H9 (cell line): ENCODE measurements around the gene TRAF7. TPM values are rescaled to one million over a fixed set of nuclear protein-coding genes. Genes with fewer than 3 reads are reported as not detected.

ENCODE experiments used
- DNase-seq: peaks from one replicate; pipeline ENCODE4 v3.0.0-alpha.2; 2017
- H2AFZ ChIP-seq: one replicate; pipeline ENCODE4 v1.6.1; 2013; ENCODE audit warnings: mild to moderate bottlenecking, low read length, control low read depth, moderate library complexity
- H2AK5ac ChIP-seq: 2 replicates; pipeline ENCODE4 v1.6.1; 2013; ENCODE audit warnings: low read length, control low read depth, mixed read lengths; ENCODE audit not compliant: insufficient read length
- H2BK120ac ChIP-seq: one replicate; pipeline ENCODE4 v1.6.1; 2013; ENCODE audit warnings: low read depth, mild to moderate bottlenecking, low read length, control low read depth, inconsistent platforms; ENCODE audit not compliant: poor library complexity, severe bottlenecking
- H2BK12ac ChIP-seq: 2 replicates; pipeline ENCODE4 v1.6.1; 2013; ENCODE audit warnings: low read length, control low read depth, mixed read lengths, low read depth; ENCODE audit not compliant: insufficient read length
- H2BK15ac ChIP-seq: 2 replicates; pipeline ENCODE4 v1.6.1; 2013; ENCODE audit warnings: low read depth, low read length, control low read depth
- H2BK20ac ChIP-seq: one replicate; pipeline ENCODE4 v1.6.1; 2013; ENCODE audit warnings: low read depth, mild to moderate bottlenecking, low read length, control low read depth, inconsistent platforms; ENCODE audit not compliant: poor library complexity, severe bottlenecking
- H2BK5ac ChIP-seq: 2 replicates; pipeline ENCODE4 v1.6.1; 2013; ENCODE audit warnings: low read length, control low read depth, mixed read lengths; ENCODE audit not compliant: insufficient read length
- H3K14ac ChIP-seq: 2 replicates; pipeline ENCODE4 v1.6.1; 2013; ENCODE audit warnings: low read length, control low read depth; ENCODE audit not compliant: insufficient read depth
- H3K18ac ChIP-seq: 2 replicates; pipeline ENCODE4 v1.6.1; 2013; ENCODE audit warnings: low read depth, mild to moderate bottlenecking, mixed read lengths, low read length, control low read depth; ENCODE audit not compliant: insufficient read length
- H3K23ac ChIP-seq: 2 replicates; pipeline ENCODE4 v1.6.1; 2013; ENCODE audit warnings: low read length, control low read depth, mixed read lengths, low read depth; ENCODE audit not compliant: insufficient read length
- H3K23me2 ChIP-seq: 2 replicates; pipeline ENCODE4 v1.6.1; 2013; ENCODE audit warnings: low read depth, mild to moderate bottlenecking, mixed read lengths, low read length, control low read depth; ENCODE audit not compliant: insufficient read length, poor library complexity, severe bottlenecking
- H3K27ac ChIP-seq: 2 replicates; pipeline ENCODE4 v1.5.1; 2013; ENCODE audit warnings: low read length, control low read depth, mixed read lengths, low read depth; ENCODE audit not compliant: insufficient read length
- H3K27me3 ChIP-seq: 2 replicates; pipeline ENCODE4 v1.6.1; 2013; ENCODE audit warnings: low read length, control low read depth, inconsistent platforms; ENCODE audit not compliant: insufficient read depth
- H3K4ac ChIP-seq: 2 replicates; pipeline ENCODE4 v1.6.1; 2013; ENCODE audit warnings: low read depth, mild to moderate bottlenecking, control low read depth, inconsistent platforms, low read length, moderate library complexity
- H3K4me1 ChIP-seq: 2 replicates; pipeline ENCODE4 v1.6.1; 2013; ENCODE audit warnings: low read length, control low read depth, inconsistent platforms; ENCODE audit not compliant: insufficient read depth
- H3K4me2 ChIP-seq: 2 replicates; pipeline ENCODE4 v1.6.1; 2013; ENCODE audit warnings: low read length, control low read depth, mixed read lengths; ENCODE audit not compliant: insufficient read length, insufficient read depth
- H3K56ac ChIP-seq: 2 replicates; pipeline ENCODE4 v1.6.1; 2013; ENCODE audit warnings: low read depth, mild to moderate bottlenecking, mixed read lengths, low read length, control low read depth; ENCODE audit not compliant: insufficient read length
- H3K79me1 ChIP-seq: 2 replicates; pipeline ENCODE4 v1.6.1; 2013; ENCODE audit warnings: low read depth, mild to moderate bottlenecking, moderate library complexity, low read length, control low read depth, inconsistent platforms; ENCODE audit not compliant: insufficient read depth, poor library complexity, severe bottlenecking
- H3K79me2 ChIP-seq: 2 replicates; pipeline ENCODE4 v1.6.1; 2013; ENCODE audit warnings: low read length, control low read depth, inconsistent platforms; ENCODE audit not compliant: insufficient read depth
- H3K9ac ChIP-seq: 2 replicates; pipeline ENCODE4 v1.6.1; 2013; ENCODE audit warnings: low read length, control low read depth, mixed read lengths; ENCODE audit not compliant: insufficient read length; ENCODE audit errors: extremely low read depth
- H3K9me3 ChIP-seq: one replicate; pipeline ENCODE4 v1.6.1; 2013; ENCODE audit warnings: low read depth, low read length, inconsistent platforms; ENCODE audit not compliant: control insufficient read depth
- H3T11ph ChIP-seq: one replicate; pipeline ENCODE4 v1.6.1; 2013; ENCODE audit warnings: mild to moderate bottlenecking, low read length, control low read depth, inconsistent platforms
- H4K20me1 ChIP-seq: one replicate; pipeline ENCODE4 v1.6.1; 2013; ENCODE audit not compliant: control insufficient read depth, insufficient read length, insufficient read depth
- H4K5ac ChIP-seq: 2 replicates; pipeline ENCODE4 v1.6.1; 2013; ENCODE audit warnings: low read depth, mild to moderate bottlenecking, mixed read lengths, low read length, control low read depth; ENCODE audit not compliant: insufficient read length
- H4K8ac ChIP-seq: replicated peaks from 2 replicates; pipeline ENCODE4 v1.6.1; 2013; ENCODE audit warnings: low read length, control low read depth, mixed read lengths, low read depth; ENCODE audit not compliant: insufficient read length
- H4K91ac ChIP-seq: 2 replicates; pipeline ENCODE4 v1.6.1; 2013; ENCODE audit warnings: low read depth, mild to moderate bottlenecking, moderate library complexity, mixed read lengths, low read length, control low read depth; ENCODE audit not compliant: insufficient read length
- H3K27ac Mint-ChIP-seq, 3 experiments: 2 replicates in 2 of 3; 3 replicates in 1 of 3; pipeline ENCODE4 v1.8.0; 2020 to 2021; ENCODE audit warnings: mixed read lengths in 3 of 3, mild to moderate bottlenecking in 1 of 3, moderate library complexity in 1 of 3
- H3K27me3 Mint-ChIP-seq: 2 replicates; pipeline ENCODE4 v1.8.0; 2021; ENCODE audit warnings: low read depth, mild to moderate bottlenecking, moderate library complexity, mixed read lengths
- H3K36me3 Mint-ChIP-seq, 3 experiments: 2 replicates in 2 of 3; 3 replicates in 1 of 3; pipeline ENCODE4 v1.8.0; 2020 to 2021; ENCODE audit warnings: low read depth in 3 of 3, mixed read lengths in 3 of 3; ENCODE audit not compliant: insufficient read depth in 1 of 3
- H3K4me1 Mint-ChIP-seq, 2 experiments: 2 replicates each; pipeline ENCODE4 v1.8.0; 2020; ENCODE audit warnings: mixed read lengths in 2 of 2
- H3K4me3 Mint-ChIP-seq, 2 experiments: 2 replicates in 1 of 2; 3 replicates in 1 of 2; pipeline ENCODE4 v1.8.0; 2020 to 2021; ENCODE audit warnings: mild to moderate bottlenecking in 2 of 2, mixed read lengths in 2 of 2, moderate library complexity in 1 of 2
- H3K9me3 Mint-ChIP-seq, 2 experiments: 2 replicates in 1 of 2; 3 replicates in 1 of 2; pipeline ENCODE4 v1.8.0; 2020; ENCODE audit warnings: mild to moderate bottlenecking in 2 of 2, mixed read lengths in 2 of 2, moderate library complexity in 1 of 2
- CTCF ChIP-seq: fragments of 200-600 bp; sonication (generic); conservative IDR thresholded peaks from 3 replicates; pipeline ENCODE4 v1.8.0; 2021; ENCODE audit warnings: antibody characterized with exemption, mild to moderate bottlenecking
- WGBS: extraction: QIAGEN DNeasy Blood & Tissue Kit; methylation state at CpG from one replicate; pipeline ENCODE4 v1.1.7; 2013; ENCODE audit warnings: missing lambda C conversion rate, low lambda C conversion rate, mixed read lengths; ENCODE audit not compliant: insufficient read length; ENCODE audit errors: extremely low coverage; 5-methylcytosine and 5-hydroxymethylcytosine counted together
- total RNA-seq: library from RNA; stranded (reverse); gene quantifications from 2 replicates; pipeline ENCODE4 v1.2.1, GENCODE V29; 2021

Gene TRAF7
- total RNA-seq, 1 experiment from 2014 or later, result 108 TPM

DNA sequence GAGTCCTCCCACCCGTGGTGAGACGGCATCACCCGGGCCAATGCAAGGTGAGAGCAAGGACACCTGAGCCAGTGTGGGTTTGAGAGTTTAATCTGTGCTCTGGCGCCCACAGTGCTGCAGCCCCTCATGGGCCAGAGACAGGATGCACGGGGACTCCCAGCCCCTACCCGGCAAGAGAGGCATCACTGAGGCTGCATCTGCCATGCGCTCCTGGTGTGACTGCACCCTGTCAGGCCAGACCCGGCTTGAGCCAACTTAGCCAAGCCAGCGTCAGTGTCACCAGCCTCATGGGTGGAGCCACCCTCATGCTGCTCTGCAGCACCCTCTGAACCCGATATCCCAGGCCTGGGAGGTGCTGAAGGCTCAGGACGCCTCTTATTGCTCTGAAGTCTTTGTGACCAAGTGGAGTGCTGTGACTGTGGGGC lies 56.4 kb downstream of the TRAF7 start:
- peaks cover 13 to 15% of the 10 kb centered on the region in 2 experiments for H3K4me1 Mint-ChIP-seq
- no peak overlapping the region for H2AFZ ChIP-seq
- no CpG with 5 or more reads among the region's 11 CpGs for WGBS

More for the DNA sequence above, 56.4 kb downstream of the TRAF7 start:
- DNase-seq, result no peak
- Histone ChIP-seq H2BK20ac (no peak overlapping the region), H3K23me2 (peaks cover 8% of the 10 kb centered on the region), H4K5ac (no peak overlapping the region), H3K79me1 (peaks cover 6% of the 10 kb centered on the region), H3K27ac (no peak overlapping the region), H3K56ac (no peak overlapping the region), H4K8ac (no peak overlapping the region), H3K23ac (no peak overlapping the region), H4K20me1 (no peaks in the 10 kb centered on the region), H3K27me3 (no peaks in the 10 kb centered on the region), H3K18ac (no peak overlapping the region), H2BK15ac (no peak overlapping the region), H2BK12ac (no peak overlapping the region), H3K4me1 (no peaks in the 10 kb centered on the region), H3K9ac (no peak overlapping the region), H3T11ph (no peak overlapping the region), H3K9me3 (no peaks in the 10 kb centered on the region), H3K79me2 (peaks cover 6% of the 10 kb centered on the region; the same call in 1 of the 2 replicates), H3K14ac (no peak overlapping the region), H3K4me2 (no peak overlapping the region), H3K4ac (no peak overlapping the region), H4K91ac (no peak overlapping the region), H2BK120ac (no peak overlapping the region), H2BK5ac (no peak overlapping the region), H2AK5ac (no peak overlapping the region)
- Mint-ChIP-seq H3K9me3 (no peaks in the 10 kb centered on the region), H3K4me3 (peak overlapping the region; percentile 53 to 77; a peak in 4 of 5 replicates), H3K36me3 (peaks cover 15 to 45% (median 40%) of the 10 kb centered on the region in 3 experiments; a peak in 6 of 7 replicates), H3K27me3 (no peaks in the 10 kb centered on the region; the same call in 1 of the 2 replicates), H3K27ac (peak overlapping the region in 2 of 3 experiments; percentile 58 to 61; a peak in 3 of 7 replicates)
- no peak for TF ChIP-seq CTCF
